Measurements from ENCODE around the gene FOXO1. TPM values are rescaled to one million over a fixed set of nuclear protein-coding genes. Genes with fewer than 3 reads are reported as not detected.
A peak's percentile ranks its signal among the peaks of the same experiment; 100 is the strongest.

Gene FOXO1
- total and polyA plus RNA-seq, 2 experiments from 2014 or later = 32.4 to 68.0 TPM

- peak overlapping the region; percentile 18 for H3K4me2 ChIP-seq
- no peak for ATAC-seq
- H3K27me3 Mint-ChIP-seq (ENCODE audit: insufficient read depth, low read depth, poor library complexity) = peaks cover 11% of the 10 kb centered on the region
Observed at GRCh38 chr13:40670307-40670706, 3.9 kb upstream of the FOXO1 start.

GRCh38 chr13:40668335-40668734, 1.9 kb upstream of the FOXO1 start:
- Histone ChIP-seq H4K20me1 (replicated peaks; ENCODE audit: insufficient read depth) (peaks cover under 1% of the 10 kb centered on the region; the same call in 1 of the 2 replicates), H3K79me2 (replicated peaks; ENCODE audit: insufficient read depth) (peaks cover 31% of the 10 kb centered on the region), H3K9me2 (ENCODE audit: insufficient read depth) (no peaks in the 10 kb centered on the region), H3K27me3 (ENCODE audit: insufficient read depth) (no peaks in the 10 kb centered on the region), H3K27ac (ENCODE audit: low read depth) (no peak overlapping the region), H2AFZ (no peak overlapping the region), H3K4me1 (ENCODE audit: insufficient read depth) (peaks cover 53% of the 10 kb centered on the region), H3K36me3 (ENCODE audit: insufficient read depth) (no peaks in the 10 kb centered on the region), H3K4me2 (peak overlapping the region; percentile 97), H3K4me3 (peak overlapping the region; percentile 86; the same call in 1 of the 2 replicates), H3F3A (replicated peaks; ENCODE audit: low read depth) (no peaks in the 10 kb centered on the region)
- Mint-ChIP-seq H3K9me3 (peaks cover 2% of the 10 kb centered on the region; the same call in 1 of the 3 replicates), H3K27ac (no peak overlapping the region), H3K4me1 (peaks cover 61% of the 10 kb centered on the region), H3K4me3 (peak overlapping the region; percentile 89), H3K27me3 (ENCODE audit: insufficient read depth, low read depth, poor library complexity) (peaks cover 7% of the 10 kb centered on the region), H3K36me3 (ENCODE audit: low read depth) (peaks cover 11% of the 10 kb centered on the region)
- ATAC-seq (peak; percentile 37), DNase-seq (ENCODE audit: low spot score) (peak; percentile 80)
- TF ChIP-seq JUNB (IDR thresholded peaks at IDR 0.05; ENCODE audit: unreplicated experiment) (no peak), CTCF (conservative IDR thresholded peaks at IDR 0.05; ENCODE audit: low read depth in 2 of 2) (peak; percentile 75 to 80)

More at GRCh38 chr13:40670307-40670706, 3.9 kb upstream of the FOXO1 start:
- H3K36me3 ChIP-seq (ENCODE audit: insufficient read depth) = no peaks in the 10 kb centered on the region
- Mint-ChIP-seq H3K27ac (no peak overlapping the region), H3K9me3 (no peaks in the 10 kb centered on the region), H3K4me3 (no peak overlapping the region), H3K36me3 (ENCODE audit: low read depth) (peaks cover 1% of the 10 kb centered on the region; the same call in 1 of the 3 replicates), H3K4me1 (peaks cover 75% of the 10 kb centered on the region)
- no peak overlapping the region for H3K4me3 ChIP-seq
- no peak overlapping the region for H2AFZ ChIP-seq
- TF ChIP-seq STAT1 (IDR thresholded peaks at IDR 0.05; ENCODE audit: unreplicated experiment) (no peak), EZH2phosphoT487 (IDR thresholded peaks at IDR 0.05; ENCODE audit: unreplicated experiment) (no peak), ZNF114 (CRISPR knock-in tag; IDR thresholded peaks at IDR 0.05) (no peak), JUNB (IDR thresholded peaks at IDR 0.05; ENCODE audit: unreplicated experiment) (no peak), REST (IDR thresholded peaks at IDR 0.05; ENCODE audit: unreplicated experiment) (no peak), EZH2 (IDR thresholded peaks at IDR 0.05; ENCODE audit: low read depth, unreplicated experiment) (no peak), CREB1 (CRISPR knock-in tag; IDR thresholded peaks at IDR 0.05; ENCODE audit: low read depth) (no peak), NANOG (IDR thresholded peaks at IDR 0.05; ENCODE audit: borderline replicate concordance) (no peak), ZNF331 (CRISPR knock-in tag; IDR thresholded peaks at IDR 0.05; ENCODE audit: low read depth) (no peak), POLR2AphosphoS5 (IDR thresholded peaks at IDR 0.05; ENCODE audit: low read depth) (no peak)
- DNase-seq (ENCODE audit: low spot score) = no peak
- peaks cover 66% of the 10 kb centered on the region for H3K4me1 ChIP-seq (ENCODE audit: insufficient read depth)
- peaks cover 6% of the 10 kb centered on the region; the same call in 1 of the 2 replicates for H3F3A ChIP-seq (replicated peaks; ENCODE audit: low read depth)
- no peaks in the 10 kb centered on the region for H3K27me3 ChIP-seq (ENCODE audit: insufficient read depth)
- H3K79me2 ChIP-seq (replicated peaks; ENCODE audit: insufficient read depth) = peaks cover 11% of the 10 kb centered on the region
- no peak overlapping the region for H3K27ac ChIP-seq (ENCODE audit: low read depth)
- H3K9me2 ChIP-seq (ENCODE audit: insufficient read depth) = no peaks in the 10 kb centered on the region
- no peaks in the 10 kb centered on the region for H4K20me1 ChIP-seq (replicated peaks; ENCODE audit: insufficient read depth)
